Stimulated activated CD8-positive, alpha-beta memory T cell treated with anti-CD3 and anti-CD28 coated beads, Interleukin-15, amount 100 ng/mL, for 1 hour (primary cell): ENCODE results near the gene SOWAHD.
"Not testable (repeated sequence)": the region's sequence is repeated elsewhere in the genome, so short reads cannot be mapped to it uniquely, and the experiment has no call there.

Source experiments
- DNase-seq: peaks from one replicate; pipeline ENCODE4 v3.0.0-alpha.2; 2020; ENCODE audit warnings: low read depth

SOWAHD gene

GRCh38 chrX:119757979-119758730 lies at the start of gene SOWAHD:
TSS of gene SOWAHD (plus strand) at chrX:119758588. CDS start at chrX:119758668, 80 bp downstream.
- DNase-seq: no peak

- no peak for DNase-seq
Measured at GRCh38 chrX:119708936-119709335, 49.5 kb upstream of the SOWAHD start.

- no peak for DNase-seq
Measured at GRCh38 chrX:119709630-119710029, 48.8 kb upstream of the SOWAHD start.

GRCh38 chrX:119721487-119721886 lies 36.9 kb upstream of the SOWAHD start:
- no peak for DNase-seq

GRCh38 chrX:119721926-119722325 lies 36.5 kb upstream of the SOWAHD start:
- no peak for DNase-seq

GRCh38 chrX:119726900-119727555 lies 31.4 kb upstream of the SOWAHD start:
- DNase-seq: no peak

- no peak for DNase-seq
Measured at GRCh38 chrX:119728487-119728886, 29.9 kb upstream of the SOWAHD start.

- peak; percentile 43 for DNase-seq
Measured at GRCh38 chrX:119729408-119730201, 28.8 kb upstream of the SOWAHD start.

GRCh38 chrX:119734897-119735339 lies 23.5 kb upstream of the SOWAHD start:
- no peak for DNase-seq

- no peak for DNase-seq
Measured at GRCh38 chrX:119735467-119735866, 22.9 kb upstream of the SOWAHD start.

- DNase-seq: no peak
Measured at GRCh38 chrX:119736206-119736764, 22.1 kb upstream of the SOWAHD start.

GRCh38 chrX:119738742-119739141 lies 19.6 kb upstream of the SOWAHD start:
- DNase-seq: no peak

- no peak for DNase-seq
Measured at GRCh38 chrX:119745283-119745848, 13.0 kb upstream of the SOWAHD start.

- DNase-seq: not testable (repeated sequence)
Measured at GRCh38 chrX:119750131-119750530, 8.3 kb upstream of the SOWAHD start.

GRCh38 chrX:119750751-119751150 lies 7.6 kb upstream of the SOWAHD start:
- not testable (repeated sequence) for DNase-seq

- DNase-seq: no peak
Measured at GRCh38 chrX:119753001-119753400, 5.4 kb upstream of the SOWAHD start.

- DNase-seq: peak; percentile 13
Measured at GRCh38 chrX:119753639-119754257, 4.6 kb upstream of the SOWAHD start.

GRCh38 chrX:119755981-119756533 lies 2.3 kb upstream of the SOWAHD start:
- no peak for DNase-seq

GRCh38 chrX:119756926-119757635 lies 1.3 kb upstream of the SOWAHD start:
- DNase-seq: no peak

- DNase-seq: no peak
Measured at GRCh38 chrX:119757646-119757978, 776 bp upstream of the SOWAHD start.
